RWPE2 (cell line): ENCODE measurements around the gene GDI1.
A peak's percentile ranks its signal among the peaks of the same experiment; 100 is the strongest.

Experiments used
- ATAC-seq: fragments of 200-7000 bp; cut with Tn5 transposase; 3 replicates; pipeline ENCODE4 v1.9.1; 2021; ENCODE audit warnings: low read depth
- DNase-seq: peaks from one replicate; pipeline ENCODE4 v3.0.0-alpha.2; 2020; ENCODE audit warnings: low spot score
- H3K27ac ChIP-seq: fragments of 450-650 bp; 2 replicates; pipeline ENCODE4 v1.5.1; 2017; ENCODE audit warnings: mild to moderate bottlenecking; ENCODE audit not compliant: poor library complexity, severe bottlenecking
- H3K27me3 ChIP-seq: fragments of 250-450 bp; sonication (Bioruptor Pico); 2 replicates; pipeline ENCODE4 v1.5.1; 2021; ENCODE audit warnings: mild to moderate bottlenecking, moderate library complexity; ENCODE audit not compliant: insufficient read depth, poor library complexity, severe bottlenecking
- H3K36me3 ChIP-seq: fragments of 250-450 bp; sonication (Bioruptor Pico); 2 replicates; pipeline ENCODE4 v1.5.1; 2020; ENCODE audit warnings: low read depth, mild to moderate bottlenecking, moderate library complexity
- H3K4me1 ChIP-seq: fragments of 250-450 bp; sonication (Bioruptor Pico); 2 replicates; pipeline ENCODE4 v1.5.1; 2021; ENCODE audit warnings: mild to moderate bottlenecking, moderate library complexity; ENCODE audit not compliant: insufficient read depth, poor library complexity, severe bottlenecking
- H3K4me3 ChIP-seq: fragments of 250-450 bp; sonication (Bioruptor Pico); 2 replicates; pipeline ENCODE4 v1.5.1; 2021; ENCODE audit warnings: mild to moderate bottlenecking, moderate library complexity; ENCODE audit not compliant: severe bottlenecking
- H3K9me3 ChIP-seq: fragments of 250-450 bp; sonication (Bioruptor Pico); 2 replicates; pipeline ENCODE4 v1.5.1; 2021; ENCODE audit warnings: mild to moderate bottlenecking, moderate library complexity; ENCODE audit not compliant: severe bottlenecking
- TF ChIP-seq, protein P1 (sequence below): fragments of 450-650 bp; IDR thresholded peaks from one replicate; pipeline ENCODE4 v1.5.1; 2017; ENCODE audit warnings: mild to moderate bottlenecking, moderate library complexity; ENCODE audit not compliant: poor library complexity, severe bottlenecking

GDI1 gene

DNA sequence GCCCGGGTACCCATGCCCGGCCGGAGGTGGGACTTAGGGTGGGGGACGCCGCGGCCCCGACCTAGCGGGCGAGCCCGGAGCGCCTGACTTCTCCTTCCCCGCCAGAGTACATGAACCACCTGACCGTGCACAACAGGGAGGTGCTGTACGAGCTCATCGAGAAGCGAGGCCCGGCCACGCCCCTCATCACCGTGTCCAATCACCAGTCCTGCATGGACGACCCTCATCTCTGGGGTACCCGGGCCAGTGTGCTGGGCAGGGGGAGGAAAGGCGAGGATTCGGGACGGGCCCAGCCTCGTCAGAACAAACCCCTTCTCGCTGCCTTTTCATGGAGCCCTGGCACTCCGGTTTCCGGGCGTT lies 25.0 kb upstream of the GDI1 start:
- Histone ChIP-seq H3K9me3 (no peaks in the 10 kb centered on the region), H3K27me3 (no peaks in the 10 kb centered on the region), H3K36me3 (0 out of 2 replicates have a peak, but pooled peaks cover 12% of the 10 kb centered on the region), H3K4me1 (peaks cover 3% of the 10 kb centered on the region), H3K27ac (peak overlapping the region; percentile 88), H3K4me3 (peak overlapping the region; percentile 91)
- no peak for DNase-seq
- TF ChIP-seq, protein P1, sequence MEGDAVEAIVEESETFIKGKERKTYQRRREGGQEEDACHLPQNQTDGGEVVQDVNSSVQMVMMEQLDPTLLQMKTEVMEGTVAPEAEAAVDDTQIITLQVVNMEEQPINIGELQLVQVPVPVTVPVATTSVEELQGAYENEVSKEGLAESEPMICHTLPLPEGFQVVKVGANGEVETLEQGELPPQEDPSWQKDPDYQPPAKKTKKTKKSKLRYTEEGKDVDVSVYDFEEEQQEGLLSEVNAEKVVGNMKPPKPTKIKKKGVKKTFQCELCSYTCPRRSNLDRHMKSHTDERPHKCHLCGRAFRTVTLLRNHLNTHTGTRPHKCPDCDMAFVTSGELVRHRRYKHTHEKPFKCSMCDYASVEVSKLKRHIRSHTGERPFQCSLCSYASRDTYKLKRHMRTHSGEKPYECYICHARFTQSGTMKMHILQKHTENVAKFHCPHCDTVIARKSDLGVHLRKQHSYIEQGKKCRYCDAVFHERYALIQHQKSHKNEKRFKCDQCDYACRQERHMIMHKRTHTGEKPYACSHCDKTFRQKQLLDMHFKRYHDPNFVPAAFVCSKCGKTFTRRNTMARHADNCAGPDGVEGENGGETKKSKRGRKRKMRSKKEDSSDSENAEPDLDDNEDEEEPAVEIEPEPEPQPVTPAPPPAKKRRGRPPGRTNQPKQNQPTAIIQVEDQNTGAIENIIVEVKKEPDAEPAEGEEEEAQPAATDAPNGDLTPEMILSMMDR = no peak
- peak; percentile 49 for ATAC-seq

DNA sequence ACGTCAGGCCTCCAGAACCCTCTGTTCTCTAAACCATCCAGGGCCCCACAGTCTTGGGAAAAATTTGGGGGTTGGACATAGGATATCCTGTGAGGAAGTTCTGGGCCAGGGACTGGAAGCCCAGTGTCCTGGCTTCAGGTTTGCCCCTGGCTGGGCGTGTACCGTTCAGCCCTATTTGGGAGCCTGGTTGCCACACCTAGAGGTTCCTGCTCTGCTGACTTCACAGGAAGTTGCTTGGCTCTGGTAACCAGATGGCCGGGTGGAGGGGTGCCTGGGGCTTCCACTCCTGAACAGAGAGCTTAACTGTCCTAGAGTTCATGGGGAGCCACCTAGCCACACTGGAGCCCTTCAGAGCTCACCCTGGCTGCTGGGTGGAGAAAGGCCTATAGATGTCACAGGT lies 24.5 kb upstream of the GDI1 start:
- Histone ChIP-seq H3K9me3 (no peaks in the 10 kb centered on the region), H3K4me3 (peak overlapping the region; percentile 91), H3K27me3 (no peaks in the 10 kb centered on the region), H3K4me1 (peaks cover 3% of the 10 kb centered on the region), H3K36me3 (0 out of 2 replicates have a peak, but pooled peaks cover 12% of the 10 kb centered on the region), H3K27ac (peak overlapping the region; percentile 88)
- TF ChIP-seq, protein P1 = no peak
- ATAC-seq = 0 out of 3 replicates have a peak, but pooled peaks have one; percentile 1
- DNase-seq = no peak

DNA sequence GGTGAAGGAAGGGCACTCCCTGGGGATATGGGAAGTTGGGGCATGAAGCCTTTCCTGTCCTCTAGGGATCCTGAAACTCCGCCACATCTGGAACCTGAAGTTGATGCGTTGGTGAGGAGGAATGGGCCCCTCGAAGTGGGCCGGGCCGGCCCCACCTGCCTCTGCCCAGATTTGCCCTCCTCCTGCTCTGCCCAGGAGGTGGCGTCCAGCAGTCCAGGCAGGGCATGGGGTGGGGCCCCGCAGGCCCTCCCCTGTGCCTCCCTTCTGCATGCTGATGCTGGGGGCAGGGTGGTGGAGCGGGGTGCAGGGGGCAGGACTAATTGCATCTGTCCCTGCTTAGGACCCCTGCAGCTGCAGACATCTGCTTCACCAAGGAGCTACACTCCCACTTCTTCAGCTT lies 23.8 kb upstream of the GDI1 start:
- Histone ChIP-seq H3K27ac (peak overlapping the region; percentile 88), H3K9me3 (no peaks in the 10 kb centered on the region), H3K4me1 (peaks cover 3% of the 10 kb centered on the region), H3K36me3 (0 out of 2 replicates have a peak, but pooled peaks cover 12% of the 10 kb centered on the region), H3K27me3 (no peaks in the 10 kb centered on the region), H3K4me3 (no peak overlapping the region)
- DNase-seq = no peak
- ATAC-seq = no peak
- TF ChIP-seq, protein P1 = no peak

DNA sequence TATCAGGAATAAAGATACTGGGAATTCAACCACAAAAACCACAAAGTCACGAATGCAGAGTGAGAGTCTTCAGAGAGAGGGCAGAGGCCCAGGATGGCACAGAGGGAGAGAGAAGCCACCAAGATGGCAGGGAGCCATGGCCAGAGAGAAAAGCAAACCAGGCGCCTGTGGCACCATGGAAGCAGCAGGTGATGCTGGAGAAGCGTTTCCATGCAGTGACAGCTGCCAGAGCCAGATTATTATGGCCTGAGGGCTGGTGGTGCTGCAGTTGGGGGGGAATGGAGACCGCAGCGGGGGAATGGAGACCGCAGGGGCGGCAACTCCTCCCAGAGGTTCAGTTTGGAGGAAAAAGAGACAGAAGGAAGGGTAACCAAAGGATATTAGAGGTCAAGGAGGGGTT lies 19.8 kb upstream of the GDI1 start:
- Histone ChIP-seq H3K27ac (no peak overlapping the region), H3K9me3 (no peaks in the 10 kb centered on the region), H3K4me1 (no peaks in the 10 kb centered on the region), H3K36me3 (0 out of 2 replicates have a peak, but pooled peaks cover 12% of the 10 kb centered on the region), H3K27me3 (no peaks in the 10 kb centered on the region), H3K4me3 (no peak overlapping the region)
- no peak for ATAC-seq
- DNase-seq = no peak
- TF ChIP-seq, protein P1 = no peak

DNA sequence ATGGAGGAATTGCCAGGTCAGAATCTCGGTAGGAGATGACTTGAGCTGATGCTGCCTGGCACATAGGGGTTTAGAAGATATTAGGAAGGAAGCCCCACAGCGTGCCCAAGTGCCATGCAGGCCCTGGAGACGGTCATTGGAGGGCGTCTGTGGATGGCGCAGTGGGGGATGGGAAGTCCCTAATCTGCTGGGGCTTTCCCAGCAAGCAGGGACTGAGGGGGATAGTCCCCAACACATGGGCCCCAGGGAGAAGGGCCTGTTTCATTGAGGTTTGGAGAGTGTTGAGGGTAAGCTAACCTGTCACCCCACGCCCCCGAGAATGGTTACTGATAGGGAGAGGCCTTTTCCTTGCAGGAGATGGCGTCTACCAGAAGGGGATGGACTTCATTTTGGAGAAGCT lies 17.8 kb upstream of the GDI1 start:
- TF ChIP-seq, protein P1 = no peak
- DNase-seq (no peak), ATAC-seq (no peak)
- Histone ChIP-seq H3K36me3 (0 out of 2 replicates have a peak, but pooled peaks cover under 1% of the 10 kb centered on the region), H3K27me3 (no peaks in the 10 kb centered on the region), H3K9me3 (no peaks in the 10 kb centered on the region), H3K27ac (no peak overlapping the region), H3K4me1 (no peaks in the 10 kb centered on the region), H3K4me3 (no peak overlapping the region)
